GM21367 (cell line): ENCODE measurements around the gene CSDE1.

Source experiments
- ATAC-seq: cut with Tn5 transposase; IDR thresholded peaks from one replicate; pipeline ENCODE4 v1.9.1; 2021; ENCODE audit not compliant: unreplicated experiment

Gene CSDE1

DNA sequence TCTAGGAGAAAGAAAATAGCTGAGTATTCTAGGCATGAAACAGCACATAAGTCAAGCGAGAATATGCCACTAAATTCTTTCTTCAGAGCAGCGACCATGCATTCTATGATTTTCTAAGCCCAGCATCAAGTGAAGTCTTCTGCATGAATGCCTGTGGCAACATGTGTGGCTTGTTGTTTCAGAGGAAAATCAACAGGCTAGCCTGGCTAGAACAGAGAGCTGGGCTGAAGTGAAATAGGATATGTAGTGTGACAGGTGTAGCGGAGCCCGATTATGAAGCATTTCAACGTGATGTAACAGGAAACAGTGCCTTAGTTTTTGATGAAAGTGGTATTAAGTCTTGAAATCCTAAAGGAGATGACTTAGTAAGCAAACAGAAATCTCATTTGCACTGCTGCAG is 7.0 kb downstream of the CSDE1 start:
- ATAC-seq = no peak

DNA sequence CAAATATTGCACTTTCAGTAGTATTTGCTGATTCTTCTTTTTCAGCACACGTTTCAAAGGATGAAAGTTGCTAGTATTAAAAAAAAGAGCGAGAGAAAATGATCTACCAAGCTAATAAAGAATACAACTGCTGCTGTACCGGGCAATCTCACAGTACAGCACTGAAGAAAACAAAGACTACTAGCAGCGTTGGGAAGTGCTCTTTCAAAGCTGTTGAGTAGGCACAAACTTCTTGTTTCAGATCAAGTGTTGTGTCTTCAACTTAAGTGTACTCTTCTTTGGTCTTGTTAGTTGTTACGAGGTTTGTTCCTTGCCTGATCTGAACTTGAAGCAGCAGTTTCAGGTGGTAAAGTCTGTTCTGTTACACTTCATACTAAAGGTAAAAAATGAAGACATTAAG is 7.9 kb downstream of the CSDE1 start:
- ATAC-seq = no peak

DNA sequence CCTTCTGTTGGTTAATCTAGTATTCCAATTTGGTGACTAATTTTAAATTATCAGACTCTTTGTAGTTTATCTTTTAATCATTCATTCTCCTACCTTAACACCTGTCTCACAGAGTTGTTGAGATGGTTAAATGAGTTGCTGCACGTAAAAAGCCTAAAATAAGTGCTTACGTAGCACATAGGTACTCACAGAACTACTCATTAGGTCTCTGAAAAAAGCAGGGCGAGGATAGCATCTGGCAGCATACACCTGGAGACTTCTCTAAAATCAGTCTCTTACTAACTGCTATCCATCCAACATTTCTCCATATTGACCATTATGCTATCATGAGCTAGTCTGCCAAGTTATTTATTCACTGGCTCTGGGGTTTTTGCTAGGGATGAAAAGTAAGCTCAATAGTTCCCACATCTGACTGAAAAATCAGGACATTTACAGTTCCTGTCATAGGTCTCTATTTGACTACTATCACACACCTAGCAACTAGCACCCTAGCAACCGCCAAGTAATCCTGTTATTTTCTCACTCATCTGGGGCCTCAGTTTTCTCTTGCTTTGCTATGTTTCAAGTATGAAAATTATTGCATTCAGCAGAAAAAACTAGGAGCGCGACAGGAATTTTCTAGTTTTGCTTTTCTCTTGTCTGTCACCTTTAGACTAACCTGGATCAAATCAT is 11.2 kb downstream of the CSDE1 start:
- no peak for ATAC-seq

DNA sequence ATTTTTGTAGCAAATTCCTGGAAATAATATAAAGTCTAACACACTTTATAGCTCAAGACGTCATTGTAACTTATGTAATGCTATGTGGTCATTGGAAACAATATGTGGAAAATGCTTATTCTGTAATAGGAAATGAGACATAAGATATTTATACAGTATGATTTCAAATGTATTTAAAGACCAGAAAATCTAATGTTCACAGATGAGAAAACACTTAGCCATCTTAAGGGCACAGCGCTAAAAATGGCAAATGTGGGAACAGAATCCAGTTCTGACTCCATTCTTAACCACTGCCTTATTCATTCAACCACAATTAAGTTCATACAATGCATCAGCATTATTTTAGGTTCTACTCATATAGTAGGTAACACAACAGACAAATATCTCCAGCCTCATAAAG is 12.5 kb downstream of the CSDE1 start:
- ATAC-seq = no peak

DNA sequence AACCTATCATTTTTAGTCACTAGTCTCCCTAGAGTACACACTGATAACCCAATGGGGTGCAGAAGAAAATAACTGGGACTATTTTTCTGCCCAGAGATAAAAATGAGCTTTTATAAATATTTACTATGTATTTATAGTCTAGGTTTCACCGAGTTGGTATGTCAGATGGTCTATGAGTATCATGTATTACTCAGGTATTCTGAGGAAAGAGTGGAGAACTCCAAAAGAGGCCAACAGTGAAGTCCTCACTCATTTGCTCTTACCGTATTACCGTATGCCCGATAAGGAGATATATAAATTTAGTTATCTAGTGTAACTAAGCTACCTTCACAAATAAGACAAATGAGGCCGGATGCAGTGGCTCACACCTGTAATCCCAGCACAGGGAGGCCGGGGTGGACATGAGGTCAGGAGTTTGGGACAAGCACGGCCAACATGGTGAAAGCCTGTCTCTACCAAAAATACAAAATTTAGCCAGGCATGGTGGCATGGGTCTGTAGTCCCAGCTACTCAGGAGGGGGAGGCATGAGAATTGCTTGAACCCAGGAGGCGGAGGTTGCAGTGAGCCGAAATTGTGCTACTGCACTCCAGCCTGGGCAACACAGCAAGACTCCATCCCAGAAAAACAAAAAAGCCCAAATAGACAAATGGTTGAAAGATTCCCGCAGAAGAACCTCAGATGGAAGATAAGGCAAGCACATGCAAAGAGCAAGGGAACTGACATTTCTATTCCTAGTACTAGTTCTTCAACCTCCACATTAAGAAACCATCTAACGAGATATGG is 15.6 kb downstream of the CSDE1 start:
- no peak for ATAC-seq

DNA sequence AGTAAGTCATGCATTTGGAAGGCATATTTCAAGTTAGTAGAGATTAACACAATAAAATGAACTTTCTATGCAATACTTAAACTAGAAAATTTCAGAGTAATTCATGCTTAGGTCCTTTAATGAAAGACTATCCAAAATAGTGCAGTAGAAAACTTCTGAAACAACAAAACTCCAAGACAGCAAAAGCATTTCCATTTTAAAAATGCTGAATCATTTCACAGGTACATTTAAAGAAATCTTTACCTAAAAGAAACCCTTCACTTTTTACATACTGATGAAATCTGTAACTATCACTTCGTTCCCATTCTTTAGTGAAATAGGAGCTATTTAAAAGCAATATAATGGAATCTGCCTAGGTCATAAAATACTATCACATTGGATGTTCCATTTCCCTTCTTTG is 17.5 kb downstream of the CSDE1 start:
- ATAC-seq = no peak

DNA sequence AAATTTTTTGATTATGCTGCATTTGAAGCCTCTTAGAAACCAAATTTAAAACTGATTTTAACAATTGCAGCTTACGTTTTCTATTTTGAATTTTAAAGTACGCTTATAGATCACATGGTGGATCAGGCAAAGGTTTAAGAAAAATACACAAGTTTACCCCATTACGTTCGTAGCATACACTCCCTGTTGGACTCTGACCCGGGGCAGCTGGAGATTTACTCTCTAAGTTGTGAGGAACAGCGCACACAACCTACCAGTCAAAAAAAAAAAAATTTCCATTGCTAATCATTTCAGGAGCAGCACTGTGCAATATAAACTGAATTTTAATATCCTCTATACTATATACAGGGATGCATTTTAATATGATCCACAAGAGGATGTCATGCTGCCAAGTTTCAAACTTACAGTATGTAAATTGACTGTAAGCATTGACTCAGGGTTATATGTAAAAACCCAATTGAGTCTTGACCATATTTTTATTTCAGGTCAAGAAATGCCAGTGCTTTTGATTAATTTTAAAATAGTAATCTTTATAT is 20.4 kb downstream of the CSDE1 start:
- ATAC-seq = no peak

DNA sequence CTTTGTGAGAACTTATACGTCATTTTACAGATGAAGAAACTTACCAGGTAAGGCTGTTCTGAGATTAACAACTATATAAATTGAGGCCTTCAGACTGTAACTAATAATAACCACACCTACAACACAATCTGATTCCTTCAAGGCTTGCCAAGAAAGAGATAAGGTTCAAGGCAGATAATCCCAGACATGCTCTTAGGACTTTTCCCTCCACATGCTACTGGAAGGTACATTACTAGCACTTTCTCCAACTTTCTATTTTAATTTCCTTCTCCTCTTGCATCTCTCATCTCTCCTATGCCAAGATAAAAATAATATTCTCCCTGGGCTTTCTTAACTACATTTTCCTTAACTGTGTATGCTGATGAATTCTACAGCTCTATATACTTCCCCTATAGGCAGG is 22.3 kb downstream of the CSDE1 start:
- ATAC-seq = no peak

DNA sequence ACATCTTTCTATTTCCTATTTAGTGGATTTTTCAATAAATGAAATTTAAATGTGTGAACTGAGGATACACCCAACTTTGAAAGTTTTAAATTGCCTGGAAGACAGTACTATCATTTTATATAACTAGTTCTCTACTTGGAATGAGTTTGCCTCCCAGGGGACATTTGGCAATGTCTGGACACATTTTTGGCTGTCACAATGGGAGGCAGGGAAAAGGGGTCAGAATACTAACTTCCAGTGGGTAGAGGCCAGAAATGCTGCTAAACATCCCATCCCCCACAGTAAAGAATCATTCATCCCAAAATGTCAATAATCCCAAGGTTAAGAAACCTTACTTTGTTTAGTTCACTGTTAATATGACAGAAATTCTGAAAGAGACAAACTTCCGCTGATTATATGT is 28.0 kb downstream of the CSDE1 start:
- no peak for ATAC-seq

DNA sequence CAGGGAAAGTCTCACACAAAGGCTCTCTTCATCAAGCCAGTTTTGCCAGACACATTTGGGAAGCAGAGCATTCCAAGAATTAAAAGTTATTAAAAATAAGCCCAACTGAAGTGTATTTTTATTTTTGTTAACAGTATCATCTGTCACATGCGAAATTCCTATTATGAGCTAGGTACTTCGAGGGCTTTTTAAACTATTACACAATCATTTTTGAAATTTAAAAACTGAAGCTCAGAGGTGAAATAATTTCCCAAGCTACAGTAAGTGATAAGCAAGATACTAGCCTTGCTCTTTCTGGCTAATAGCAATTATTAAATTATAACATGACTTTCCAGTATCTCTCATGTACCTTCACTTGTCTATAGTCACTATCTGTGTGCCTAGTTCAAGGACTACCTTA is 29.2 kb downstream of the CSDE1 start:
- no peak for ATAC-seq

DNA sequence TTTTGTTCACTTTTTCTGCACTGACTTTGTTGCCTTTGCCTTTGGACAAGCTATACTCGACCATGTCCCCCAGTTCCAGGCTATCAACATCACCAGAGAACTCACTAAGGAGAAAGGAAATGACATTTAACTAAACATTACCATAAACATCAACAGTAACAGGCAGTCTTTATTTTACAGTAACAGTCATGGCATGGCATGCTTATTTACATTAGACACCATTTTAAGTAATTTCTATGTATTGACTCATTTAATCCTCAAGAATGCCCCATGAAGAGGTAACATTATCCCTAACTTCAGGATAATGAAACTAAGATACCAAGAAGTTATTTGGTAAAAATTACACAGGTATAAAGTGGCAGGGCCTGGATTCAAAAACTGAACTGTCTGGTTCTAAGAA is 32.6 kb downstream of the CSDE1 start:
- ATAC-seq = no peak

DNA sequence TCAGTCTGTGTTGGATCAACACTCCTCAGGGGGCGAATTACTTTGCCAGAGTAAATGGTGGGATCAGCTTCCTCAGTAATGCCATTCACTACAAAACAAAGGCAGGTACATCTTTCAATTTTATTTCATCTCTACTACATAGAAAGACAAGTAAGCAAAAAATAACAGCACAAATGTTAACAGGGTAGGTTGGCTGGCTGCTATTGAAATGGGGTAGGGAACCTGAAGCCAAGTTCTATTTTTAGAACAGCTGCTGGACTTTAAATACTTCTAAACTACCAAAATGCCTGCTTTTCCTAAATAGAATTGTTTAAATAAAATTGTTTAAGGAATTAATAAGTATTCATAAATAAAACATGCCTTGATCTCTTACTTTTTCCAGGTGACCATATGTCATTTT is 33.9 kb downstream of the CSDE1 start:
- no peak for ATAC-seq

DNA sequence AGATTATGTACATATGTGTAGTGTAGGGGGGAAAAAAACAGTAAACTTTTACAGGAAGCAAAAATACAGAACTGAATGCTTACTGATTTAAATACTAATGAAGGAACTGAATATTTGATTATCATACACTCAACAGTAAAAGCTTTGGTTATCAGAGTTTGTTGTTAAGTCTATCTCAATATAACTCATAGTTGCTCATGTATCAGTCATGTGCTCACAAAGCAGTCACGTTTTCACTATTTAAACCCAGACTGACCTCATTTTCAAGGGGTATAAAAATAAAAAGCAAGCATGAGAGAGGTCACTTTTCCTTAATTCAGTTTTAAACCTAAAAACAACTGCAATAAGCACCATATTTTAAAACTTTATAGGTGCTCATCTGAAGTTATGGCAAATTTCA is 34.3 kb downstream of the CSDE1 start:
- no peak for ATAC-seq

DNA sequence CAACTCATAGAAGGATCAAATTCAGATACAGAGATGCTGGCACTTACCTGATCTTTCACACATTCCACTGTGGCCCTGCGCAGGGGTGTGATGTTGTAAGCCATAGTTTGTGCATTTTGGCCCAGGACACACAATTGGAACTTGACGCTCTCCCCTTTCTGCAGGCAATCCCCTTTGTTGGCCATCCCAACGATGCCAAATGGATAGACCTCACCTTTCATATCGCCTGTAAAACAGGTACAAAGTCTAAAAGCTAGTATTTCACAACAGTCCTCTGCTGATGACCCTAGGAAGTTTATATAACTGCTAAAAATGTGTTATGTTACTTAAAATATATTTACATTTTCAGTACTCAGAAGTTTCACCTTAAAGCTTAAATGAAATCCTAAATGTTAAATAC is 37.3 kb downstream of the CSDE1 start:
- no peak for ATAC-seq

DNA sequence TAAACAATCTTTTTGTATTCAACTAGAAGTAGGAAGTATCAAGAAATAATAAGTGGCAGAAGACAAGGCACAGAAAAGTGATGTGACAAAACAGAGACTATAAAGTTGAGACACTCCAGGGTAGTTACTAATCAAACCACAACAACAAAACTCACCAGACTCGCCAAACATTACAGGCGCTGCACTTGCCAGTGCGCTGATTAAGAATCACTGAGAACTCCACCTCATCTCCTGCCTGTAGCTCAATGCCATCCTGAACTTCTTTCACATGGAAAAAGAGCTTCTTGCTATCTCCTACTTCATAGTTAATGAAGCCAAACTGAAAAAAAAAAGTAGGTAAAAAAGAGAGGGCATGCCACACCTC is 38.4 kb downstream of the CSDE1 start:
- ATAC-seq = no peak

DNA sequence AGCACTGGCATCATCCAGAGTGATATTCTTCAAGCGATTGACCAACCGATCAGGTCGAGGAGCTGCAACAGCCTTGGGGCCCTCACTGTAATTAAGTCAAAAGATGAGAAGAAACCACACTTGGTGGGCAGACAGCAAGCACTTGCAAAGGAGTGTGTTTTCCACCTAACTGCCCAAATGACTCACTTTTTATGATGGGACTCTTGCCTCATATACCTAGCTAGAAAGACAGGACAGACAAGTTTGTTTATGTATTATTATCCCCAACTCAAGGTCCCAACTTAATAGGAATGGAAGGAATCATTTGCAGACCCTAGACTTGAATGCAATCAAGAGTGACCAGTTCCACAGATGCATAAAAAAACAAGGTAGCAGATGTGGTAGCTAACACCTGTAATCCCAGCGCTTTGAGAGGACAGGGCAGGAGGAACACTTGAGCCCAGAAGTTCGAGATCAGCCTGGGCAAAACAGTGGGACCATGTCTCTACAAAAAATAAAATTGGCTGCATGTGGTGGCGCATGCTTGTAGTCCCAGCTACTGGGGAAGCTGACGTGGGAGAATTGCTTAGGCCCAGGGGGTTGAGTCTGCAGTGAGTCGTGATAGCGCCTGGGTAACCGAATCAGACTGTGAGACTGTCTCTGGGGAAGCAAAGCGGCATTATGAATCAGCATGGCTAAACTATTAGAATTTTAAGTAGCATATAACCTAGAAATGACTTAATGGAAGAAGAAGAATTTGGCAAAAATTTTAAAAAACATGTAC is 38.9 kb downstream of the CSDE1 start:
- ATAC-seq = no peak

DNA sequence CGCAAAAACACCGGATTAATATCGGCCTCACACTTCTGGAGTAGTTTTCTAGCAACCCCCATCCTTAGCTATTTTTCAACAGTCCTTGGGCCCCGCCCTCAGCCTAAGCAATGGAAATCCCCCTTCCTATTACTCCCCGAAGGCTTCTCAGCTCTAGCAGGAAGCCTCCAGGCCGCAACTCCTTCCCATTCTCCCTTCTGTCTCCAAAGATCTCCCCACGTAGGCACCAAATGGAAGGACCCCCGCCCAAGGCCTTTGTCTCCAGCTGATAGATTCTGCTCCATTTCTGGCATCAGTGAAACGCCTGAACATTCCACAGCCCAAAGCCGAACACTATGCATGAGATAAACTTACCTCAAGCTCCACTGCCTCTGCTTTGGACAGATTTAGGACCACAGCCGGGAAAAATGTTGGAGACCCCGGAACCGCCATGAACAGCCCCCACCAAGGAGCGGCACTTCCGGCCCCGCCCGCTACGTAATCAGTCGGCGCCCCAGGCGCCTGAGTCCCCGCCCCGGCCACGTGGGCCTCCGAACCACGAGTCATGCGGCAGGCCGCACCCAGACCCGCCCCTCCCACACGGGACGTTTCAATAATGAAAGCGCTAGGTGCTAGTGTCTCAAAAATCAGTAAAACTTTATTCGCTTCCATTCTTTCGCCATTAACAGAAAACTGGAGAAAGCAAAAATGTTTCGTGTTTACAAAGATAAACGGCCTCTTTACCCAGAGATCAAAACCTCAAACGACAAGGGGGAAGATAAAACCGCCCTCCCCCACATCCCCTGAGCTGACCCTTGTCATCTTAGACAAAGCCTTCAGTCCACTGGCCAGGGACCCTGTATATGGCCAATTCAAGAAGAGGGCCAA is 41.2 kb downstream of the CSDE1 start, which contains the start of gene NRAS:
NRAS (minus strand) TSS at position 468 of the 867 bp plus-strand sequence. CDS start 611 bp downstream, outside the sequence.
- ATAC-seq = peak; percentile 90

DNA sequence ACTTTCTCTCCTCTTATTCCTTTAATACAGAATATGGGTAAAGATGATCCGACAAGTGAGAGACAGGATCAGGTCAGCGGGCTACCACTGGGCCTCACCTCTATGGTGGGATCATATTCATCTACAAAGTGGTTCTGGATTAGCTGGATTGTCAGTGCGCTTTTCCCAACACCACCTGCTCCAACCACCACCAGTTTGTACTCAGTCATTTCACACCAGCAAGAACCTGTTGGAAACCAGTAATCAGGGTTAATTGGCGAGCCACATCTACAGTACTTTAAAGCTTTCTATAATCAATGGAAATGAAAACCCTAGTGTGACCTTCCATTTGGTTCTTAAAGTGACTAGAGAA is 41.9 kb downstream of the CSDE1 start:
- no peak for ATAC-seq

DNA sequence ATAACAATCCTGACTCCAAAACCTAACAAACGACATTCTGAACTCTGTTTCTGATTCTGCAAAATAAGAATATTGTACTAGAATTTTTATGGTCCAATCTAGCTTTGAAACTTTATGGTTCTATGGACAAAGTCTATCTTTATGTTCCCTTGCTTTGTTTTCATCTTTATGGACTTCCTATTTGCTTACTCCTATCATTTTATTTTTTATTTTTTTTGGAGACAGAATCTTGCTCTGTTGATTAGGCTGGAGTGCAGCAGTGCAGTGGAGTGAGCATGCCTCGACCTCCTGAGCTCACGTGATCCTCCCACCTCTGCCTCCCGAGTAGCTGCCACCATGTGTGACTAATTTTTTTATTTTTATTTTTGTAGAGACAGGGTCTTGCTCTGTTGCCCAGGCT is 44.8 kb downstream of the CSDE1 start:
- ATAC-seq = no peak

DNA sequence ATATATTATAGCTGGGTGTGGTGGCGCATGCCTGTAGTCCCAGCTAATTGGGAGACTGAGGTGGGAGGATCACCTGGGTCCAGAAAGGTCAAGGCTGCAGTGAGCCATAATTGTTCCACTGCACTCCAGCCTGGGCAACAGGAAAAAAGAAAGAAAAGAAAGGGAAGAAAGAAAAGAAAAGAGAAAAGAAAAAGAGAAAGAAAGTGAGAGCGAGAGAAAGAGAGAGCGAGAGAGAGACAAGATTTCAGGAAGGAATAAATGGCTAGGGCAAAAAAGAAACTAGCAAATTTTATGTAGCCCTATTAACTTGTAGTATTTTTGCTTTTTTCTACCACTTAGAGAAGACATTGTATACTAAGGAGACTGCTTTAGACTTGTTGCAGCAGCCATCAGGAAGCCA is 47.4 kb downstream of the CSDE1 start:
- no peak for ATAC-seq

DNA sequence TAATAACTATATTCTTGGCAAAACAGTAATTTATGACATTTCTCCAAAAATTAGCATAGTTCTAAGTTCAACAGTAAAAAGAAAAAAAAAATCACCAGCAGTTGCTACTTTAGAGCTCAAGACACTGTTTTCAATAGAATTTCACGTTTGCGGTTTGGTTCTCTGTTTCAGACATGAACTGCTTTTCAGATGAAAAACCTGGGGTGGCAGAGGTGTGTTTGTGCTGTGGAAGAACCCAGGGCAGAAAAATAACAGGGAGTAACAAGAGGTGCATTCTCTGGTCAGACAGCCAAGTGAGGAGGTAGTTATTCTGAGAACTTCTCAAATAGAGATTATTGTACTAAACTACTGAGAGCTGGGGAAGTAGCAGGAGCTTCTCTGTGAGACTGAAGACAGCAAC is 50.2 kb downstream of the CSDE1 start:
- no peak for ATAC-seq
